K562 (cell line): ENCODE results near the gene BAMBI. TPM values are rescaled to one million over a fixed set of nuclear protein-coding genes. Genes with fewer than 3 reads are reported as not detected.

ENCODE experiments used
- ATAC-seq: fragments of 200-7000 bp; cut with Tn5 transposase; 3 replicates; pipeline ENCODE4 v1.9.1; 2020; ENCODE audit warnings: moderate library complexity
- BruUV-seq: library from RNA; stranded (reverse); fragments of 400-500 nt; replicated peaks from 2 replicates; lab custom pipeline; 2021; lab: Mats Ljungman, UMichigan
- CTCF ChIA-PET: fragments of 300-600 bp; formaldehyde crosslinking; extraction: SDS; loops from one replicate; lab custom pipeline; 2021; ENCODE audit warnings: low intra/inter-chr PET ratio; lab: Yijun Ruan, JAX
- POLR2A ChIA-PET: fragments of 300-600, 350-650 bp; sonication (Branson Sonifier 250); formaldehyde crosslinking; extraction: SDS; loops from one replicate; lab custom pipeline; 2021; ENCODE audit warnings: antibody characterized with exemption, inconsistent platforms; lab: Yijun Ruan, JAX
- DNase-seq, 4 experiments: peaks; one replicate each; pipeline versions ENCODE4 v3.0.0 to v3.0.0-alpha.2; 2011 to 2018; ENCODE audit warnings: low spot score in 3 of 4, mixed read lengths in 3 of 4; ENCODE audit errors: extremely low read depth in 1 of 4
- FAIRE-seq: peaks from 2 replicates; lab custom pipeline; 2011; peaks lifted over from hg19 to GRCh38; lab: Jason Lieb, UNC
- H2AFZ ChIP-seq: 2 replicates; pipeline ENCODE4 v1.6.0; 2011; ENCODE audit warnings: low read depth, low read length, control low read depth, inconsistent platforms
- H3K27ac ChIP-seq: fragments of 200-600 bp; 3 replicates; pipeline ENCODE4 v1.8.0; 2011; ENCODE audit warnings: low read depth, mild to moderate bottlenecking, control low read depth, inconsistent platforms, low read length, moderate library complexity, mixed read lengths; ENCODE audit errors: extremely low read depth
- H3K27me3 ChIP-seq, 2 experiments: fragments of 300-600 bp in 1 of 2; 2 replicates in 1 of 2; 3 replicates in 1 of 2; pipeline versions ENCODE4 v1.6.0 to v1.8.0; 2011; ENCODE audit warnings: inconsistent platforms in 2 of 2, low read length in 2 of 2, mild to moderate bottlenecking in 1 of 2, mixed read lengths in 1 of 2, moderate library complexity in 1 of 2; ENCODE audit not compliant: control insufficient read depth in 2 of 2, insufficient read depth in 2 of 2
- H3K36me3 ChIP-seq: fragments of 300-600 bp; 3 replicates; pipeline ENCODE4 v1.8.0; 2011; ENCODE audit warnings: mild to moderate bottlenecking, low read length, inconsistent platforms; ENCODE audit not compliant: control insufficient read depth, insufficient read depth
- H3K4me1 ChIP-seq, 2 experiments: fragments of 200-600 bp in 1 of 2; replicated peaks in 1 of 2; 2 replicates in 1 of 2; 3 replicates in 1 of 2; pipeline versions ENCODE4 v1.5.1 to v1.8.0; 2011; ENCODE audit warnings: inconsistent platforms in 2 of 2, low read length in 2 of 2, mild to moderate bottlenecking in 1 of 2, mixed read lengths in 1 of 2, moderate library complexity in 1 of 2; ENCODE audit not compliant: control insufficient read depth in 2 of 2, insufficient read depth in 2 of 2
- H3K4me2 ChIP-seq: 2 replicates; pipeline ENCODE4 v1.6.1; 2011; ENCODE audit warnings: low read length, control low read depth, inconsistent platforms, mixed read lengths; ENCODE audit not compliant: insufficient read depth
- H3K4me3 ChIP-seq: fragments of 200-600 bp; sonication (generic), shearing (Covaris generic); 2 replicates; pipeline ENCODE4 v1.5.1; 2016; ENCODE audit warnings: control low read depth, inconsistent platforms
- H3K79me2 ChIP-seq: fragments of 200-600 bp; 3 replicates; pipeline ENCODE4 v1.8.0; 2011; ENCODE audit warnings: low read length, inconsistent platforms; ENCODE audit not compliant: control insufficient read depth, insufficient read depth
- H3K9ac ChIP-seq, 2 experiments: 2 replicates each; pipeline versions ENCODE4 v1.6.0 to v1.6.1; 2011; ENCODE audit warnings: low read depth in 2 of 2, low read length in 2 of 2, control low read depth in 1 of 2, inconsistent platforms in 1 of 2, mild to moderate bottlenecking in 1 of 2, mixed read lengths in 1 of 2; ENCODE audit not compliant: insufficient read depth in 1 of 2
- H3K9me1 ChIP-seq: one replicate; pipeline ENCODE4 v1.6.0; 2011; ENCODE audit warnings: inconsistent platforms, mild to moderate bottlenecking, low read length, moderate library complexity; ENCODE audit not compliant: control insufficient read depth, insufficient read depth
- H3K9me3 ChIP-seq: replicated peaks from 2 replicates; pipeline ENCODE4 v1.5.1; 2011; ENCODE audit warnings: low read depth, low read length, inconsistent platforms; ENCODE audit not compliant: control insufficient read depth, insufficient read depth
- H4K20me1 ChIP-seq: replicated peaks from 2 replicates; pipeline ENCODE4 v1.6.1; 2011; ENCODE audit warnings: low read length, inconsistent platforms, mixed read lengths; ENCODE audit not compliant: control insufficient read depth, insufficient read depth
- BHLHE40 ChIP-seq: IDR thresholded peaks from 2 replicates; pipeline ENCODE4 v1.6.1; 2011; ENCODE audit warnings: low read length, improper control_type of control experiment
- CEBPB ChIP-seq: fragments of 450-650 bp; IDR thresholded peaks from 2 replicates; pipeline ENCODE4 v1.6.1; 2016; ENCODE audit warnings: missing genetic modification characterization, missing compliant biosample characterization
- CEBPG ChIP-seq, 3 experiments: fragments of 200-800 bp in 1 of 3; sonication (Bioruptor generic) in 1 of 3; sonication (generic) in 1 of 3; formaldehyde crosslinking in 1 of 3; IDR thresholded peaks in 2 of 3; conservative IDR thresholded peaks in 1 of 3; 2 replicates each; pipeline versions ENCODE4 v1.6.1 to v1.8.0; 2016 to 2022; ENCODE audit warnings: missing compliant biosample characterization in 2 of 3, missing genetic modification characterization in 2 of 3, mild to moderate bottlenecking in 1 of 3, missing genetic modification reagents in 1 of 3
- HBP1 ChIP-seq: fragments of 450-650 bp; formaldehyde crosslinking; IDR thresholded peaks from 2 replicates; pipeline ENCODE4 v1.4.0; 2022; ENCODE audit warnings: missing genetic modification characterization
- PBX2 ChIP-seq, 2 experiments: IDR thresholded peaks in 1 of 2; conservative IDR thresholded peaks in 1 of 2; 2 replicates each; pipeline ENCODE4 v1.6.1; 2016; ENCODE audit warnings: low read depth in 2 of 2, mild to moderate bottlenecking in 1 of 2, missing compliant biosample characterization in 1 of 2, missing genetic modification characterization in 1 of 2, moderate library complexity in 1 of 2
- SETDB1 ChIP-seq: IDR thresholded peaks from one replicate; pipeline ENCODE4 v1.6.1; 2012; ENCODE audit warnings: low read length, control low read depth, inconsistent platforms
- SIX5 ChIP-seq, 2 experiments: IDR thresholded peaks; 2 replicates each; pipeline ENCODE4 v1.6.1; 2011; ENCODE audit warnings: low read length in 2 of 2, borderline replicate concordance in 1 of 2, low read depth in 1 of 2, mild to moderate bottlenecking in 1 of 2, moderate library complexity in 1 of 2; ENCODE audit not compliant: insufficient read depth in 1 of 2
- TAL1 ChIP-seq: fragments of 450-650 bp; IDR thresholded peaks from 2 replicates; pipeline ENCODE4 v1.6.1; 2016; ENCODE audit warnings: mild to moderate bottlenecking
- ZNF134 ChIP-seq: fragments of 250-450 bp; sonication (Bioruptor Pico); conservative IDR thresholded peaks from 2 replicates; pipeline ENCODE4 v1.4.0; 2020
- ZNF143 ChIP-seq: sonication (generic); formaldehyde crosslinking; IDR thresholded peaks from 2 replicates; pipeline ENCODE4 v1.9.0; 2022; ENCODE audit warnings: mild to moderate bottlenecking, missing genetic modification reagents
- ZNF316 ChIP-seq: fragments of 450-650 bp; IDR thresholded peaks from 2 replicates; pipeline ENCODE4 v1.6.1; 2016
- WGBS: fragments of 100-300 bp; shearing (Covaris generic); methylation state at CpG from one replicate; pipeline ENCODE4 v1.1.6; 2016; ENCODE audit warnings: low coverage, mixed read lengths; ENCODE audit not compliant: insufficient coverage; ENCODE audit errors: missing lambda C conversion rate; 5-methylcytosine and 5-hydroxymethylcytosine counted together
- in situ Hi-C: fragments of 300-500 bp; cut with MboI; formaldehyde crosslinking; loops from 4 replicates; pipeline ENCODE4 v1.15.0; 2018; ENCODE audit warnings: inconsistent platforms, mixed read lengths
- intact Hi-C: fragments of 100-400 bp; cut with micrococcal nuclease; formaldehyde crosslinking; loops from 2 replicates; pipeline ENCODE4 v1.14.2; 2022
- polyA plus RNA-seq, 8 experiments: library from polyadenylated mRNA; depleted of rRNA in 4 of 8; stranded (reverse) in 5 of 8; unstranded in 3 of 8; fragments of >200 nt; fragmentation: Nextera tagmentation in 2 of 8; fragmentation: Illumina TruSeq in 1 of 8; extraction: Ambion mirVana in 2 of 8; extraction: Trizol in 1 of 8; gene quantifications; 2 replicates each; pipeline versions ENCODE4 v1.2.1 to v1.2.3, GENCODE V29; 2011 to 2014; ENCODE audit warnings: inconsistent platforms in 1 of 8, missing spikeins in 1 of 8
- total RNA-seq, 7 experiments: library from RNA; depleted of rRNA in 6 of 7; stranded (reverse); fragments of >200 nt in 6 of 7; fragmentation: Illumina TruSeq in 2 of 7; extraction: Trizol in 2 of 7; gene quantifications; 2 replicates each; pipeline versions ENCODE4 v1.2.1 to v1.2.3, GENCODE V29; 2011 to 2021; ENCODE audit warnings: low replicate concordance in 1 of 7

Gene BAMBI
- total and polyA plus RNA-seq, 9 of the 15 experiments (the other 6 are each of a cell fraction or from before 2014, with no cell fraction given), result 2.0 to 21.8 (median 13.5) TPM

- TF ChIP-seq ZNF143 (CRISPR knock-in tag) (no peak), CEBPG (CRISPR knock-in tag; IDR thresholded peaks at IDR 0.05) (no peak), CEBPG (tag; conservative IDR thresholded peaks at IDR 0.05 in 1 of 2, IDR thresholded peaks at IDR 0.05 in 1 of 2) (0 out of 4 replicates have a peak, but pooled peaks of 1 of the 2 experiments have one; percentile 20), HBP1 (CRISPR knock-in tag) (no peak), SETDB1 (no peak), ZNF316 (peak; percentile 61), ZNF134 (CRISPR knock-in tag) (no peak), CEBPB (tag) (peak; percentile 75)
Observed at GRCh38 chr10:28669227-28670173, 7.8 kb upstream of the BAMBI start (continued).

GRCh38 chr10:28674782-28675181 is 2.5 kb upstream of the BAMBI start:
- CTCF ChIA-PET, result no interaction called here
- 2% methylated on average over 3 of the region's 3 CpGs for WGBS
- Histone ChIP-seq H3K9ac (no peak overlapping the region), H2AFZ (no peak overlapping the region), H3K4me1 (peaks cover 14 to 19% of the 10 kb centered on the region in 2 experiments; a peak in 4 of 5 replicates), H3K27ac (no peak overlapping the region), H3K79me2 (peaks cover 25% of the 10 kb centered on the region), H3K9me1 (no peaks in the 10 kb centered on the region), H3K36me3 (no peaks in the 10 kb centered on the region), H3K9me3 (no peaks in the 10 kb centered on the region), H4K20me1 (peaks cover 17% of the 10 kb centered on the region), H3K4me3 (no peak overlapping the region), H3K4me2 (no peak overlapping the region), H3K27me3 (no peaks in the 10 kb centered on the region)
- BruUV-seq, result no TSS peak
- ATAC-seq (no peak), DNase-seq (peak in 2 of 4 experiments; percentile 26 to 43), FAIRE-seq (no peak)
- in situ Hi-C loops, result loop anchor here (10.0 to 25.0 kb wide), 2 partner anchors 200 to 463 kb away; no protein-coding TSS in a partner anchor
- POLR2A ChIA-PET, result no interaction called here
- intact Hi-C loops, result loop anchor here (5.0 kb wide), 1 partner anchor 133 kb away; no protein-coding TSS in a partner anchor
- TF ChIP-seq TAL1, result no peak
- TF ChIP-seq SIX5 (IDR thresholded peaks at IDR 0.05; ENCODE audit: borderline replicate concordance in 1 of 2, insufficient read depth in 1 of 2, low read depth in 1 of 2, low read length in 2 of 2), result no peak
- TF ChIP-seq BHLHE40, result 0 out of 2 replicates have a peak, but pooled peaks have one; percentile 10
- TF ChIP-seq PBX2 (CRISPR knock-in tag; IDR thresholded peaks at IDR 0.05; ENCODE audit: low read depth), result no peak
- TF ChIP-seq PBX2 (tag; conservative IDR thresholded peaks at IDR 0.05; ENCODE audit: low read depth), result no peak
